Measurements from ENCODE around the gene CEP57L1. TPM values are rescaled to one million over a fixed set of nuclear protein-coding genes. Genes with fewer than 3 reads are reported as not detected.
A peak's percentile ranks its signal among the peaks of the same experiment; 100 is the strongest.

CEP57L1 gene
- total RNA-seq: 10 to 100 TPM; 18.6 to 19.1 TPM
- 7.8 TPM for polyA plus RNA-seq

- Histone ChIP-seq H3K4me3 (ENCODE audit: low read length) (peak within 1 kb of the TSS; percentile 95), H3K9me3 (ENCODE audit: low read length) (no peaks in the 10 kb centered on the region), H3K27ac (ENCODE audit: low read depth, low read length) (peak within 1 kb of the TSS; percentile 98), H3K27me3 (ENCODE audit: insufficient read depth, low read length, poor library complexity, severe bottlenecking) (no peaks in the 10 kb centered on the region), H3K36me3 (ENCODE audit: insufficient read depth, low read length) (no peaks in the 10 kb centered on the region), H3K4me1 (ENCODE audit: insufficient read depth, low read length) (peaks cover 33% of the 10 kb centered on the region)
- CTCF ChIA-PET: interaction anchor here (1.4 to 3.3 kb wide), 7 partner anchors 16 to 944 kb away, joined by 3 to 21 read pairs (median 6); partner anchors contain the start of gene CD164
- DNase-seq: peak; percentile 88 to 96 (median 94)
- Mint-ChIP-seq H3K4me1 (peaks cover 49 to 58% (median 54%) of the 10 kb centered on the region in 3 donors), H3K36me3 (peaks cover 0 to 14% (median 5%) of the 10 kb centered on the region in 3 donors), H3K27me3 (no peaks in the 10 kb centered on the region), H3K4me3 (peak within 1 kb of the TSS; percentile 92 to 96 (median 93)), H3K27ac (peak within 1 kb of the TSS; percentile 98 to 99 (median 99)), H3K9me3 (no peaks in the 10 kb centered on the region)
- POLR2A ChIA-PET: interaction anchor here (0.5 to 3.2 kb wide), 14 partner anchors 24 to 1378 kb away, joined by 3 to 48 read pairs (median 4); partner anchors contain the start of genes AFG1L, ARMC2, CD164 and FOXO3
These were observed at the start of gene CEP57L1 for GRCh38 chr6:109095036-109095834. Gene CEP57L1 (plus strand): TSS chr6:109095507. CDS start chr6:109145222, 49,715 bp downstream.

GRCh38 chr6:109048176-109048575 is 47.1 kb upstream of the CEP57L1 start:
- DNase-seq: no peak
- peak overlapping the region; percentile 14 to 92 (median 83) for H3K27ac Mint-ChIP-seq
- Histone ChIP-seq H3K27me3 (ENCODE audit: insufficient read depth, low read length, poor library complexity, severe bottlenecking) (no peaks in the 10 kb centered on the region), H3K27ac (ENCODE audit: low read depth, low read length) (no peak overlapping the region), H3K4me3 (ENCODE audit: low read length) (no peak overlapping the region), H3K4me1 (ENCODE audit: insufficient read depth, low read length) (peaks cover 21% of the 10 kb centered on the region), H3K36me3 (ENCODE audit: insufficient read depth, low read length) (no peaks in the 10 kb centered on the region), H3K9me3 (ENCODE audit: low read length) (no peaks in the 10 kb centered on the region)
- H3K4me1 Mint-ChIP-seq: peaks cover 46 to 61% (median 48%) of the 10 kb centered on the region in 3 donors
- H3K36me3 Mint-ChIP-seq: peaks cover 1 to 11% (median 2%) of the 10 kb centered on the region in 3 donors
- H3K9me3 Mint-ChIP-seq: no peaks in the 10 kb centered on the region
- H3K27me3 Mint-ChIP-seq: no peaks in the 10 kb centered on the region
- CTCF ChIA-PET: interaction anchor here (1.0 to 1.2 kb wide), 2 partner anchors 8 to 104 kb away, joined by 3 read pairs; no protein-coding TSS in a partner anchor
- POLR2A ChIA-PET: interaction anchor here (0.6 to 1.5 kb wide), 2 partner anchors 11 to 12 kb away, joined by 3 to 7 read pairs; no protein-coding TSS in a partner anchor
- peak overlapping the region in 3 of 7 donors; percentile 2 to 74 (median 24) for H3K4me3 Mint-ChIP-seq

GRCh38 chr6:109048670-109049415 is 46.5 kb upstream of the CEP57L1 start:
- ChIA-PET POLR2A (interaction anchor here (0.6 to 1.5 kb wide), 4 partner anchors 11 to 45 kb away, joined by 3 to 7 read pairs (median 4); no protein-coding TSS in a partner anchor), CTCF (interaction anchor here (1.0 to 1.2 kb wide), 2 partner anchors 9 to 105 kb away, joined by 3 read pairs; no protein-coding TSS in a partner anchor)
- peaks cover 0 to 4% (median 2%) of the 10 kb centered on the region in 3 donors for H3K36me3 Mint-ChIP-seq
- H3K4me1 ChIP-seq (ENCODE audit: insufficient read depth, low read length): peaks cover 21% of the 10 kb centered on the region
- H3K27me3 Mint-ChIP-seq: no peaks in the 10 kb centered on the region
- H3K4me3 Mint-ChIP-seq: peak overlapping the region in 2 of 7 donors; percentile 2 to 29
- no peak overlapping the region for H3K4me3 ChIP-seq (ENCODE audit: low read length)
- peak overlapping the region in 7 of 8 donors; percentile 78 to 92 (median 84) for H3K27ac Mint-ChIP-seq
- H3K27me3 ChIP-seq (ENCODE audit: insufficient read depth, low read length, poor library complexity, severe bottlenecking): no peaks in the 10 kb centered on the region
- H3K9me3 Mint-ChIP-seq: no peaks in the 10 kb centered on the region
- no peak overlapping the region for H3K27ac ChIP-seq (ENCODE audit: low read depth, low read length)
- H3K36me3 ChIP-seq (ENCODE audit: insufficient read depth, low read length): no peaks in the 10 kb centered on the region
- DNase-seq: no peak
- H3K9me3 ChIP-seq (ENCODE audit: low read length): no peaks in the 10 kb centered on the region
- peaks cover 48 to 67% (median 49%) of the 10 kb centered on the region in 3 donors for H3K4me1 Mint-ChIP-seq

GRCh38 chr6:109050012-109050411 is 45.3 kb upstream of the CEP57L1 start:
- ChIA-PET CTCF (interaction anchor here (0.7 to 1.4 kb wide), 2 partner anchors 22 to 23 kb away, joined by 4 read pairs; no protein-coding TSS in a partner anchor), POLR2A (no interaction called here)
- Histone ChIP-seq H3K4me3 (ENCODE audit: low read length) (no peak overlapping the region), H3K27me3 (ENCODE audit: insufficient read depth, low read length, poor library complexity, severe bottlenecking) (no peaks in the 10 kb centered on the region), H3K9me3 (ENCODE audit: low read length) (no peaks in the 10 kb centered on the region), H3K27ac (ENCODE audit: low read depth, low read length) (no peak overlapping the region), H3K4me1 (ENCODE audit: insufficient read depth, low read length) (peaks cover 21% of the 10 kb centered on the region), H3K36me3 (ENCODE audit: insufficient read depth, low read length) (no peaks in the 10 kb centered on the region)
- Mint-ChIP-seq H3K36me3 (peaks cover 0 to 4% (median 2%) of the 10 kb centered on the region in 3 donors), H3K4me3 (no peak overlapping the region), H3K27me3 (no peaks in the 10 kb centered on the region), H3K9me3 (no peaks in the 10 kb centered on the region), H3K27ac (no peak overlapping the region), H3K4me1 (peaks cover 46 to 65% (median 48%) of the 10 kb centered on the region in 3 donors)
- DNase-seq: no peak

GRCh38 chr6:109050447-109051102 is 44.7 kb upstream of the CEP57L1 start:
- H3K27ac ChIP-seq (ENCODE audit: low read depth, low read length): no peak overlapping the region
- H3K36me3 Mint-ChIP-seq: peaks cover 0 to 4% (median 0%) of the 10 kb centered on the region in 3 donors
- no peak for DNase-seq
- no peaks in the 10 kb centered on the region for H3K27me3 Mint-ChIP-seq
- no peaks in the 10 kb centered on the region for H3K9me3 ChIP-seq (ENCODE audit: low read length)
- ChIA-PET POLR2A (interaction anchor here (1.6 kb wide), 1 partner anchor 41 kb away, joined by 5 read pairs; no protein-coding TSS in a partner anchor), CTCF (interaction anchor here (1.4 kb wide), 1 partner anchor 23 kb away, joined by 4 read pairs; no protein-coding TSS in a partner anchor)
- no peaks in the 10 kb centered on the region for H3K9me3 Mint-ChIP-seq
- no peak overlapping the region for H3K4me3 ChIP-seq (ENCODE audit: low read length)
- H3K36me3 ChIP-seq (ENCODE audit: insufficient read depth, low read length): no peaks in the 10 kb centered on the region
- no peaks in the 10 kb centered on the region for H3K27me3 ChIP-seq (ENCODE audit: insufficient read depth, low read length, poor library complexity, severe bottlenecking)
- peaks cover 40 to 59% (median 44%) of the 10 kb centered on the region in 3 donors for H3K4me1 Mint-ChIP-seq
- H3K4me3 Mint-ChIP-seq: no peak overlapping the region
- peak overlapping the region in 2 of 8 donors; percentile 43 to 47 for H3K27ac Mint-ChIP-seq
- peaks cover 21% of the 10 kb centered on the region for H3K4me1 ChIP-seq (ENCODE audit: insufficient read depth, low read length)

GRCh38 chr6:109051301-109052017 is 43.8 kb upstream of the CEP57L1 start:
- no peaks in the 10 kb centered on the region for H3K27me3 ChIP-seq (ENCODE audit: insufficient read depth, low read length, poor library complexity, severe bottlenecking)
- Mint-ChIP-seq H3K4me1 (peaks cover 39 to 63% (median 44%) of the 10 kb centered on the region in 3 donors), H3K4me3 (peak overlapping the region in 2 of 7 donors; percentile 12 to 16), H3K36me3 (peaks cover 0 to 4% (median 0%) of the 10 kb centered on the region in 3 donors), H3K9me3 (no peaks in the 10 kb centered on the region), H3K27ac (peak overlapping the region in 2 of 8 donors; percentile 34 to 68), H3K27me3 (no peaks in the 10 kb centered on the region)
- ChIA-PET CTCF (no interaction called here), POLR2A (interaction anchor here (1.6 kb wide), 1 partner anchor 42 kb away, joined by 5 read pairs; no protein-coding TSS in a partner anchor)
- DNase-seq: no peak
- no peaks in the 10 kb centered on the region for H3K36me3 ChIP-seq (ENCODE audit: insufficient read depth, low read length)
- H3K9me3 ChIP-seq (ENCODE audit: low read length): no peaks in the 10 kb centered on the region
- no peak overlapping the region for H3K4me3 ChIP-seq (ENCODE audit: low read length)
- H3K27ac ChIP-seq (ENCODE audit: low read depth, low read length): no peak overlapping the region
- peaks cover 21% of the 10 kb centered on the region for H3K4me1 ChIP-seq (ENCODE audit: insufficient read depth, low read length)
